Measurements from ENCODE around the gene TTLL13. TPM values are rescaled to one million over a fixed set of nuclear protein-coding genes. Genes with fewer than 3 reads are reported as not detected.

TTLL13 gene
- total RNA-seq, 1 experiment from 2014 or later, result 1.0 TPM

- intact Hi-C loops (cut with micrococcal nuclease), result no loop called here
- no peak for DNase-seq (ENCODE audit: low read depth, low spot score)
- Histone ChIP-seq H3K36me3 (ENCODE audit: control insufficient read depth in 1 of 2, insufficient read depth in 2 of 2, low read length in 2 of 2) (peaks cover 19 to 32% of the 10 kb centered on the region in 2 experiments), H3K4me3 (replicated peaks in 1 of 2; ENCODE audit: low read depth in 1 of 2, low read length in 2 of 2) (peak overlapping the region; percentile 74 to 96), H2AFZ (ENCODE audit: low read depth, low read length, poor library complexity, severe bottlenecking) (no peak overlapping the region), H3K9me3 (ENCODE audit: control insufficient read depth in 1 of 2, insufficient read depth in 1 of 2, low read depth in 1 of 2, low read length in 2 of 2) (no peaks in the 10 kb centered on the region), H3K27ac (ENCODE audit: low read depth, low read length) (peak overlapping the region; percentile 78), H3K4me1 (ENCODE audit: control insufficient read depth in 1 of 2, insufficient read depth in 2 of 2, low read length in 2 of 2) (peaks cover 16 to 43% of the 10 kb centered on the region in 2 experiments), H3K27me3 (ENCODE audit: insufficient read depth, low read length) (no peaks in the 10 kb centered on the region), H3K79me2 (ENCODE audit: insufficient read depth, low read length) (peaks cover 68% of the 10 kb centered on the region), H3K4me2 (ENCODE audit: low read length) (peak overlapping the region; percentile 94), H4K20me1 (ENCODE audit: insufficient read depth) (no peaks in the 10 kb centered on the region), H3K9me2 (ENCODE audit: insufficient read depth) (no peaks in the 10 kb centered on the region), H3K9ac (ENCODE audit: low read length) (peak overlapping the region; percentile 77)
- TF ChIP-seq ELF1 (IDR thresholded peaks at IDR 0.05; ENCODE audit: borderline replicate concordance, low read depth) (no peak), SIN3A (IDR thresholded peaks at IDR 0.05; ENCODE audit: low read depth) (no peak), EZH2 (IDR thresholded peaks at IDR 0.05) (no peak), CEBPB (IDR thresholded peaks at IDR 0.05; ENCODE audit: low read depth) (no peak), FOSL1 (IDR thresholded peaks at IDR 0.05; ENCODE audit: low read depth) (no peak), EGR1 (IDR thresholded peaks at IDR 0.05; ENCODE audit: low read depth) (no peak), SRF (IDR thresholded peaks at IDR 0.05; ENCODE audit: low read depth) (no peak), YY1 (IDR thresholded peaks at IDR 0.05; ENCODE audit: extremely low read depth, insufficient replicate concordance, low read depth, low read length) (no peak), EZH2phosphoT487 (IDR thresholded peaks at IDR 0.05; ENCODE audit: borderline replicate concordance) (no peak), JUND (IDR thresholded peaks at IDR 0.05) (no peak), CBX3 (IDR thresholded peaks at IDR 0.05; ENCODE audit: low read depth) (no peak), ATF3 (IDR thresholded peaks at IDR 0.05) (no peak)
- TF ChIP-seq, protein P1, sequence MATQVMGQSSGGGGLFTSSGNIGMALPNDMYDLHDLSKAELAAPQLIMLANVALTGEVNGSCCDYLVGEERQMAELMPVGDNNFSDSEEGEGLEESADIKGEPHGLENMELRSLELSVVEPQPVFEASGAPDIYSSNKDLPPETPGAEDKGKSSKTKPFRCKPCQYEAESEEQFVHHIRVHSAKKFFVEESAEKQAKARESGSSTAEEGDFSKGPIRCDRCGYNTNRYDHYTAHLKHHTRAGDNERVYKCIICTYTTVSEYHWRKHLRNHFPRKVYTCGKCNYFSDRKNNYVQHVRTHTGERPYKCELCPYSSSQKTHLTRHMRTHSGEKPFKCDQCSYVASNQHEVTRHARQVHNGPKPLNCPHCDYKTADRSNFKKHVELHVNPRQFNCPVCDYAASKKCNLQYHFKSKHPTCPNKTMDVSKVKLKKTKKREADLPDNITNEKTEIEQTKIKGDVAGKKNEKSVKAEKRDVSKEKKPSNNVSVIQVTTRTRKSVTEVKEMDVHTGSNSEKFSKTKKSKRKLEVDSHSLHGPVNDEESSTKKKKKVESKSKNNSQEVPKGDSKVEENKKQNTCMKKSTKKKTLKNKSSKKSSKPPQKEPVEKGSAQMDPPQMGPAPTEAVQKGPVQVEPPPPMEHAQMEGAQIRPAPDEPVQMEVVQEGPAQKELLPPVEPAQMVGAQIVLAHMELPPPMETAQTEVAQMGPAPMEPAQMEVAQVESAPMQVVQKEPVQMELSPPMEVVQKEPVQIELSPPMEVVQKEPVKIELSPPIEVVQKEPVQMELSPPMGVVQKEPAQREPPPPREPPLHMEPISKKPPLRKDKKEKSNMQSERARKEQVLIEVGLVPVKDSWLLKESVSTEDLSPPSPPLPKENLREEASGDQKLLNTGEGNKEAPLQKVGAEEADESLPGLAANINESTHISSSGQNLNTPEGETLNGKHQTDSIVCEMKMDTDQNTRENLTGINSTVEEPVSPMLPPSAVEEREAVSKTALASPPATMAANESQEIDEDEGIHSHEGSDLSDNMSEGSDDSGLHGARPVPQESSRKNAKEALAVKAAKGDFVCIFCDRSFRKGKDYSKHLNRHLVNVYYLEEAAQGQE (IDR thresholded peaks at IDR 0.05; ENCODE audit: low read depth), result no peak
- ChIA-PET CTCF (no interaction called here), POLR2A (interaction anchor here (0.7 kb wide), 2 partner anchors 14 to 560 kb away, joined by 4 read pairs; no protein-coding TSS in a partner anchor), RAD21 (ENCODE audit: low non-redundant PET in 1 of 2, low total read pairs in 2 of 2, uncharacterized antibody in 2 of 2, unreplicated experiment in 2 of 2) (no interaction called here)
- TSS peak; percentile 53 for BruUV-seq (replicated peaks)
- ATAC-seq, result no peak
Observed at GRCh38 chr15:90266485-90266884, 17.1 kb downstream of the TTLL13 start.
